ENCODE data around the gene NACC2.

- TF ChIP-seq CTCF (IDR thresholded peaks at IDR 0.05; ENCODE audit: poor library complexity) = no peak
- no peak for TF ChIP-seq EZH2 (IDR thresholded peaks at IDR 0.05; ENCODE audit: borderline replicate concordance)
- TF ChIP-seq EZH2phosphoT487 (IDR thresholded peaks at IDR 0.05; ENCODE audit: low read depth, severe bottlenecking, unreplicated experiment) = no peak
Measured at GRCh38 chr9:136131629-136132511, 36.8 kb upstream of the NACC2 start.

Measured in hepatocyte (in vitro differentiated cells).